A673 (cell line): ENCODE measurements around the gene VPS9D1.

ENCODE experiments used
- EZH2 ChIP-seq: fragments of 200-600 bp; sonication (generic); IDR thresholded peaks from 2 replicates; pipeline ENCODE4 v1.6.1; 2017; ENCODE audit warnings: borderline replicate concordance, low read depth, mild to moderate bottlenecking, mixed read lengths, antibody characterized with exemption, low read length; ENCODE audit not compliant: poor library complexity, severe bottlenecking
- TF ChIP-seq, protein P1 (sequence below): fragments of 300-800, 200-600 bp; sonication (generic); conservative IDR thresholded peaks from 2 replicates; pipeline ENCODE4 v1.5.1; 2017; ENCODE audit warnings: low read depth, mild to moderate bottlenecking, antibody characterized with exemption, low read length, moderate library complexity, mixed read lengths

GRCh38 chr16:89710709-89711564 lies 9.8 kb downstream of the VPS9D1 start:
- TF ChIP-seq, protein P1, sequence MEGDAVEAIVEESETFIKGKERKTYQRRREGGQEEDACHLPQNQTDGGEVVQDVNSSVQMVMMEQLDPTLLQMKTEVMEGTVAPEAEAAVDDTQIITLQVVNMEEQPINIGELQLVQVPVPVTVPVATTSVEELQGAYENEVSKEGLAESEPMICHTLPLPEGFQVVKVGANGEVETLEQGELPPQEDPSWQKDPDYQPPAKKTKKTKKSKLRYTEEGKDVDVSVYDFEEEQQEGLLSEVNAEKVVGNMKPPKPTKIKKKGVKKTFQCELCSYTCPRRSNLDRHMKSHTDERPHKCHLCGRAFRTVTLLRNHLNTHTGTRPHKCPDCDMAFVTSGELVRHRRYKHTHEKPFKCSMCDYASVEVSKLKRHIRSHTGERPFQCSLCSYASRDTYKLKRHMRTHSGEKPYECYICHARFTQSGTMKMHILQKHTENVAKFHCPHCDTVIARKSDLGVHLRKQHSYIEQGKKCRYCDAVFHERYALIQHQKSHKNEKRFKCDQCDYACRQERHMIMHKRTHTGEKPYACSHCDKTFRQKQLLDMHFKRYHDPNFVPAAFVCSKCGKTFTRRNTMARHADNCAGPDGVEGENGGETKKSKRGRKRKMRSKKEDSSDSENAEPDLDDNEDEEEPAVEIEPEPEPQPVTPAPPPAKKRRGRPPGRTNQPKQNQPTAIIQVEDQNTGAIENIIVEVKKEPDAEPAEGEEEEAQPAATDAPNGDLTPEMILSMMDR, result no peak
- no peak for TF ChIP-seq EZH2
